Measurements from ENCODE around the gene MSANTD3. TPM values are rescaled to one million over a fixed set of nuclear protein-coding genes. Genes with fewer than 3 reads are reported as not detected.
A peak's percentile ranks its signal among the peaks of the same experiment; 100 is the strongest.

MSANTD3 gene
- total and polyA plus RNA-seq, 2 experiments from 2014 or later: 19.7 to 34.5 TPM

DNA sequence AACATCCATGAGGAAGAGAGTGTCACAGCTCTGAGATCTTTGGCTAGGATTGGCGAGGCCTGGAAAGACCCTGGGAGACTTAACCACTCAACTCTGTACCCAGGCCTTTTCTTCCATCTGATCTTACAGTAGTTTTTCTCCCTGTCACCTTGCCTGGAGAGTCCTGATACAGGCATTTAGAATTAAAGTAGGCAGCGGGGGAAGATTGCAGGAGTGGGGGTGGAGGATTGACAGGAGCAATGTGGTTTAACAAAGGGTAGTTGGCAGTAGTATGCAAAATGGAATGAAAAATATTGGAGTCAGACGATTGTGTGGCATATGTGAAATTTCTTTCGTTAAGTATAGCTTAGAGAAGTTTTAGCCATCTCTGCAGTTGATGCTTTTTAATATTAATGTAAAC is 62.9 kb downstream of the MSANTD3 start:
- DNase-seq (ENCODE audit: low spot score) (no peak), ATAC-seq (peak; percentile 41)
- peaks cover 56% of the 10 kb centered on the region for H4K20me1 ChIP-seq (replicated peaks; ENCODE audit: insufficient read depth)
- Mint-ChIP-seq H3K27ac (no peak overlapping the region), H3K27me3 (ENCODE audit: insufficient read depth, low read depth, poor library complexity) (peaks cover 3% of the 10 kb centered on the region), H3K9me3 (no peaks in the 10 kb centered on the region), H3K4me1 (peaks cover 45% of the 10 kb centered on the region), H3K36me3 (ENCODE audit: low read depth) (no peaks in the 10 kb centered on the region), H3K4me3 (no peak overlapping the region)
- H3K9me2 ChIP-seq (ENCODE audit: insufficient read depth): no peaks in the 10 kb centered on the region
- no peak overlapping the region for H2AFZ ChIP-seq
- peaks cover 38% of the 10 kb centered on the region for H3K4me1 ChIP-seq (ENCODE audit: insufficient read depth)
- H3K79me2 ChIP-seq (replicated peaks; ENCODE audit: insufficient read depth): peaks cover 100% of the 10 kb centered on the region
- no peak overlapping the region for H3K4me3 ChIP-seq
- no peaks in the 10 kb centered on the region for H3K27me3 ChIP-seq (ENCODE audit: insufficient read depth)
- H3K36me3 ChIP-seq (ENCODE audit: insufficient read depth): no peaks in the 10 kb centered on the region
- no peak overlapping the region for H3K27ac ChIP-seq (ENCODE audit: low read depth)
- no peak overlapping the region for H3K4me2 ChIP-seq
- H3F3A ChIP-seq (replicated peaks; ENCODE audit: low read depth): no peaks in the 10 kb centered on the region
- TF ChIP-seq CREB1 (CRISPR knock-in tag; IDR thresholded peaks at IDR 0.05; ENCODE audit: low read depth) (no peak), EZH2 (IDR thresholded peaks at IDR 0.05; ENCODE audit: low read depth, unreplicated experiment) (no peak), ZNF331 (CRISPR knock-in tag; IDR thresholded peaks at IDR 0.05; ENCODE audit: low read depth) (no peak), EZH2phosphoT487 (IDR thresholded peaks at IDR 0.05; ENCODE audit: unreplicated experiment) (no peak), ZNF114 (CRISPR knock-in tag; IDR thresholded peaks at IDR 0.05) (no peak), POLR2AphosphoS5 (IDR thresholded peaks at IDR 0.05; ENCODE audit: low read depth) (no peak), STAT1 (IDR thresholded peaks at IDR 0.05; ENCODE audit: unreplicated experiment) (no peak), NANOG (IDR thresholded peaks at IDR 0.05; ENCODE audit: borderline replicate concordance) (no peak), JUNB (IDR thresholded peaks at IDR 0.05; ENCODE audit: unreplicated experiment) (no peak)
- TF ChIP-seq, protein P1, sequence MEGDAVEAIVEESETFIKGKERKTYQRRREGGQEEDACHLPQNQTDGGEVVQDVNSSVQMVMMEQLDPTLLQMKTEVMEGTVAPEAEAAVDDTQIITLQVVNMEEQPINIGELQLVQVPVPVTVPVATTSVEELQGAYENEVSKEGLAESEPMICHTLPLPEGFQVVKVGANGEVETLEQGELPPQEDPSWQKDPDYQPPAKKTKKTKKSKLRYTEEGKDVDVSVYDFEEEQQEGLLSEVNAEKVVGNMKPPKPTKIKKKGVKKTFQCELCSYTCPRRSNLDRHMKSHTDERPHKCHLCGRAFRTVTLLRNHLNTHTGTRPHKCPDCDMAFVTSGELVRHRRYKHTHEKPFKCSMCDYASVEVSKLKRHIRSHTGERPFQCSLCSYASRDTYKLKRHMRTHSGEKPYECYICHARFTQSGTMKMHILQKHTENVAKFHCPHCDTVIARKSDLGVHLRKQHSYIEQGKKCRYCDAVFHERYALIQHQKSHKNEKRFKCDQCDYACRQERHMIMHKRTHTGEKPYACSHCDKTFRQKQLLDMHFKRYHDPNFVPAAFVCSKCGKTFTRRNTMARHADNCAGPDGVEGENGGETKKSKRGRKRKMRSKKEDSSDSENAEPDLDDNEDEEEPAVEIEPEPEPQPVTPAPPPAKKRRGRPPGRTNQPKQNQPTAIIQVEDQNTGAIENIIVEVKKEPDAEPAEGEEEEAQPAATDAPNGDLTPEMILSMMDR (conservative IDR thresholded peaks at IDR 0.05; ENCODE audit: low read depth in 2 of 2): no peak
- TF ChIP-seq, protein P2, sequence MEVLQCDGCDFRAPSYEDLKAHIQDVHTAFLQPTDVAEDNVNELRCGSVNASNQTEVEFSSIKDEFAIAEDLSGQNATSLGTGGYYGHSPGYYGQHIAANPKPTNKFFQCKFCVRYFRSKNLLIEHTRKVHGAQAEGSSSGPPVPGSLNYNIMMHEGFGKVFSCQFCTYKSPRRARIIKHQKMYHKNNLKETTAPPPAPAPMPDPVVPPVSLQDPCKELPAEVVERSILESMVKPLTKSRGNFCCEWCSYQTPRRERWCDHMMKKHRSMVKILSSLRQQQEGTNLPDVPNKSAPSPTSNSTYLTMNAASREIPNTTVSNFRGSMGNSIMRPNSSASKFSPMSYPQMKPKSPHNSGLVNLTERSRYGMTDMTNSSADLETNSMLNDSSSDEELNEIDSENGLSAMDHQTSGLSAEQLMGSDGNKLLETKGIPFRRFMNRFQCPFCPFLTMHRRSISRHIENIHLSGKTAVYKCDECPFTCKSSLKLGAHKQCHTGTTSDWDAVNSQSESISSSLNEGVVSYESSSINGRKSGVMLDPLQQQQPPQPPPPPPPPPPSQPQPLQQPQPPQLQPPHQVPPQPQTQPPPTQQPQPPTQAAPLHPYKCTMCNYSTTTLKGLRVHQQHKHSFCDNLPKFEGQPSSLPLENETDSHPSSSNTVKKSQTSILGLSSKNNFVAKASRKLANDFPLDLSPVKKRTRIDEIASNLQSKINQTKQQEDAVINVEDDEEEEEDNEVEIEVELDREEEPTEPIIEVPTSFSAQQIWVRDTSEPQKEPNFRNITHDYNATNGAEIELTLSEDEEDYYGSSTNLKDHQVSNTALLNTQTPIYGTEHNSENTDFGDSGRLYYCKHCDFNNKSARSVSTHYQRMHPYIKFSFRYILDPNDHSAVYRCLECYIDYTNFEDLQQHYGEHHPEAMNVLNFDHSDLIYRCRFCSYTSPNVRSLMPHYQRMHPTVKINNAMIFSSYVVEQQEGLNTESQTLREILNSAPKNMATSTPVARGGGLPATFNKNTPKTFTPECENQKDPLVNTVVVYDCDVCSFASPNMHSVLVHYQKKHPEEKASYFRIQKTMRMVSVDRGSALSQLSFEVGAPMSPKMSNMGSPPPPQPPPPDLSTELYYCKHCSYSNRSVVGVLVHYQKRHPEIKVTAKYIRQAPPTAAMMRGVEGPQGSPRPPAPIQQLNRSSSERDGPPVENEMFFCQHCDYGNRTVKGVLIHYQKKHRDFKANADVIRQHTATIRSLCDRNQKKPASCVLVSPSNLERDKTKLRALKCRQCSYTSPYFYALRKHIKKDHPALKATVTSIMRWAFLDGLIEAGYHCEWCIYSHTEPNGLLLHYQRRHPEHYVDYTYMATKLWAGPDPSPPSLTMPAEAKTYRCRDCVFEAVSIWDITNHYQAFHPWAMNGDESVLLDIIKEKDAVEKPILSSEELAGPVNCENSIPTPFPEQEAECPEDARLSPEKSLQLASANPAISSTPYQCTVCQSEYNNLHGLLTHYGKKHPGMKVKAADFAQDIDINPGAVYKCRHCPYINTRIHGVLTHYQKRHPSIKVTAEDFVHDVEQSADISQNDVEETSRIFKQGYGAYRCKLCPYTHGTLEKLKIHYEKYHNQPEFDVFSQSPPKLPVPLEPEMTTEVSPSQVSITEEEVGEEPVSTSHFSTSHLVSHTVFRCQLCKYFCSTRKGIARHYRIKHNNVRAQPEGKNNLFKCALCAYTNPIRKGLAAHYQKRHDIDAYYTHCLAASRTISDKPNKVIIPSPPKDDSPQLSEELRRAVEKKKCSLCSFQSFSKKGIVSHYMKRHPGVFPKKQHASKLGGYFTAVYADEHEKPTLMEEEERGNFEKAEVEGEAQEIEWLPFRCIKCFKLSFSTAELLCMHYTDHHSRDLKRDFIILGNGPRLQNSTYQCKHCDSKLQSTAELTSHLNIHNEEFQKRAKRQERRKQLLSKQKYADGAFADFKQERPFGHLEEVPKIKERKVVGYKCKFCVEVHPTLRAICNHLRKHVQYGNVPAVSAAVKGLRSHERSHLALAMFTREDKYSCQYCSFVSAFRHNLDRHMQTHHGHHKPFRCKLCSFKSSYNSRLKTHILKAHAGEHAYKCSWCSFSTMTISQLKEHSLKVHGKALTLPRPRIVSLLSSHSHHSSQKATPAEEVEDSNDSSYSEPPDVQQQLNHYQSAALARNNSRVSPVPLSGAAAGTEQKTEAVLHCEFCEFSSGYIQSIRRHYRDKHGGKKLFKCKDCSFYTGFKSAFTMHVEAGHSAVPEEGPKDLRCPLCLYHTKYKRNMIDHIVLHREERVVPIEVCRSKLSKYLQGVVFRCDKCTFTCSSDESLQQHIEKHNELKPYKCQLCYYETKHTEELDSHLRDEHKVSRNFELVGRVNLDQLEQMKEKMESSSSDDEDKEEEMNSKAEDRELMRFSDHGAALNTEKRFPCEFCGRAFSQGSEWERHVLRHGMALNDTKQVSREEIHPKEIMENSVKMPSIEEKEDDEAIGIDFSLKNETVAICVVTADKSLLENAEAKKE (CRISPR knock-in tag; IDR thresholded peaks at IDR 0.05): no peak
- TF ChIP-seq, protein P3, sequence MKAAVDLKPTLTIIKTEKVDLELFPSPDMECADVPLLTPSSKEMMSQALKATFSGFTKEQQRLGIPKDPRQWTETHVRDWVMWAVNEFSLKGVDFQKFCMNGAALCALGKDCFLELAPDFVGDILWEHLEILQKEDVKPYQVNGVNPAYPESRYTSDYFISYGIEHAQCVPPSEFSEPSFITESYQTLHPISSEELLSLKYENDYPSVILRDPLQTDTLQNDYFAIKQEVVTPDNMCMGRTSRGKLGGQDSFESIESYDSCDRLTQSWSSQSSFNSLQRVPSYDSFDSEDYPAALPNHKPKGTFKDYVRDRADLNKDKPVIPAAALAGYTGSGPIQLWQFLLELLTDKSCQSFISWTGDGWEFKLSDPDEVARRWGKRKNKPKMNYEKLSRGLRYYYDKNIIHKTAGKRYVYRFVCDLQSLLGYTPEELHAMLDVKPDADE (IDR thresholded peaks at IDR 0.05): no peak
- TF ChIP-seq, protein P4, sequence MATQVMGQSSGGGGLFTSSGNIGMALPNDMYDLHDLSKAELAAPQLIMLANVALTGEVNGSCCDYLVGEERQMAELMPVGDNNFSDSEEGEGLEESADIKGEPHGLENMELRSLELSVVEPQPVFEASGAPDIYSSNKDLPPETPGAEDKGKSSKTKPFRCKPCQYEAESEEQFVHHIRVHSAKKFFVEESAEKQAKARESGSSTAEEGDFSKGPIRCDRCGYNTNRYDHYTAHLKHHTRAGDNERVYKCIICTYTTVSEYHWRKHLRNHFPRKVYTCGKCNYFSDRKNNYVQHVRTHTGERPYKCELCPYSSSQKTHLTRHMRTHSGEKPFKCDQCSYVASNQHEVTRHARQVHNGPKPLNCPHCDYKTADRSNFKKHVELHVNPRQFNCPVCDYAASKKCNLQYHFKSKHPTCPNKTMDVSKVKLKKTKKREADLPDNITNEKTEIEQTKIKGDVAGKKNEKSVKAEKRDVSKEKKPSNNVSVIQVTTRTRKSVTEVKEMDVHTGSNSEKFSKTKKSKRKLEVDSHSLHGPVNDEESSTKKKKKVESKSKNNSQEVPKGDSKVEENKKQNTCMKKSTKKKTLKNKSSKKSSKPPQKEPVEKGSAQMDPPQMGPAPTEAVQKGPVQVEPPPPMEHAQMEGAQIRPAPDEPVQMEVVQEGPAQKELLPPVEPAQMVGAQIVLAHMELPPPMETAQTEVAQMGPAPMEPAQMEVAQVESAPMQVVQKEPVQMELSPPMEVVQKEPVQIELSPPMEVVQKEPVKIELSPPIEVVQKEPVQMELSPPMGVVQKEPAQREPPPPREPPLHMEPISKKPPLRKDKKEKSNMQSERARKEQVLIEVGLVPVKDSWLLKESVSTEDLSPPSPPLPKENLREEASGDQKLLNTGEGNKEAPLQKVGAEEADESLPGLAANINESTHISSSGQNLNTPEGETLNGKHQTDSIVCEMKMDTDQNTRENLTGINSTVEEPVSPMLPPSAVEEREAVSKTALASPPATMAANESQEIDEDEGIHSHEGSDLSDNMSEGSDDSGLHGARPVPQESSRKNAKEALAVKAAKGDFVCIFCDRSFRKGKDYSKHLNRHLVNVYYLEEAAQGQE (IDR thresholded peaks at IDR 0.05; ENCODE audit: unreplicated experiment): no peak

Measured in GM23338 (cell line).